B cell (primary cell): ENCODE measurements around the gene CT83. TPM values are rescaled to one million over a fixed set of nuclear protein-coding genes. Genes with fewer than 3 reads are reported as not detected.

Experiments
- ATAC-seq: fragments of 200-7000 bp; cut with Tn5 transposase; one replicate; pipeline ENCODE4 v1.10.0; 2021; ENCODE audit warnings: low read depth, mild to moderate bottlenecking, moderate number of reproducible peaks, moderate library complexity
- CTCF ChIA-PET: fragments of 350-600 bp; sonication (Branson Sonifier 250); formaldehyde crosslinking; loops from one replicate; lab custom pipeline; 2021; ENCODE audit warnings: antibody characterized with exemption, inconsistent platforms; lab: Charles Lee
- POLR2A ChIA-PET: fragments of 350-600 bp; sonication (Branson Sonifier 250); formaldehyde crosslinking; loops from one replicate; lab custom pipeline; 2021; ENCODE audit warnings: antibody characterized with exemption; lab: Charles Lee
- DNase-seq: peaks from one replicate; pipeline ENCODE4 v3.0.0; 2013
- H2AFZ ChIP-seq: 2 replicates; pipeline ENCODE4 v1.6.1; 2012; ENCODE audit warnings: mild to moderate bottlenecking, low read depth, low read length; ENCODE audit not compliant: insufficient read depth, poor library complexity, severe bottlenecking
- H3K27ac ChIP-seq, 2 donors: 1 replicate in 1 of 2; 2 replicates in 1 of 2; pipeline ENCODE4 v1.5.1; 2012 to 2013; ENCODE audit warnings: low read length in 2 of 2, mild to moderate bottlenecking in 2 of 2, moderate library complexity in 1 of 2
- H3K27me3 ChIP-seq, 4 experiments: fragments of 200-600 bp in 1 of 4; sonication (generic) in 1 of 4; replicated peaks in 1 of 4; 1 replicate in 2 of 4; 2 replicates in 2 of 4; pipeline versions ENCODE4 v1.6.1 to v1.7.0; 2013 to 2016; ENCODE audit warnings: low read length in 3 of 4, mild to moderate bottlenecking in 2 of 4, mixed read lengths in 1 of 4, moderate library complexity in 1 of 4; ENCODE audit not compliant: insufficient read depth in 4 of 4, control insufficient read depth in 3 of 4; ENCODE audit errors: control extremely low read depth in 1 of 4
- H3K36me3 ChIP-seq, 2 experiments: replicated peaks in 1 of 2; 1 replicate in 1 of 2; 2 replicates in 1 of 2; pipeline versions ENCODE4 v1.6.1 to v1.7.1; 2013; ENCODE audit warnings: low read length in 1 of 2; ENCODE audit not compliant: insufficient read depth in 2 of 2, control insufficient read depth in 1 of 2; ENCODE audit errors: control extremely low read depth in 1 of 2, extremely low read depth in 1 of 2
- H3K4me1 ChIP-seq, 2 donors: fragments of 200-600 bp in 1 of 2; sonication (generic) in 1 of 2; 1 replicate in 1 of 2; 2 replicates in 1 of 2; pipeline versions ENCODE4 v1.5.1 to v1.6.1; 2013 to 2017; ENCODE audit warnings: low read length in 2 of 2; ENCODE audit not compliant: control insufficient read depth in 2 of 2, insufficient read depth in 2 of 2
- H3K4me2 ChIP-seq: replicated peaks from 2 replicates; pipeline ENCODE3; 2012; ENCODE audit warnings: mild to moderate bottlenecking, low read depth, low read length; ENCODE audit not compliant: poor library complexity, severe bottlenecking
- H3K4me3 ChIP-seq, 5 experiments: fragments of 200-600 bp in 1 of 5; sonication (generic) in 1 of 5; 1 replicate in 3 of 5; 2 replicates in 2 of 5; pipeline versions ENCODE4 v1.5.1 to v1.7.0; 2011 to 2016; ENCODE audit warnings: low read length in 4 of 5, mild to moderate bottlenecking in 4 of 5, low read depth in 2 of 5, control low read depth in 1 of 5, moderate library complexity in 1 of 5; ENCODE audit not compliant: insufficient read depth in 1 of 5; ENCODE audit errors: control extremely low read depth in 1 of 5, extremely low read depth in 1 of 5
- H3K79me2 ChIP-seq: fragments of 200-600 bp; sonication (generic); one replicate; pipeline ENCODE4 v1.6.0; 2016; ENCODE audit warnings: low read length; ENCODE audit not compliant: control insufficient read depth, insufficient read depth
- H3K9ac ChIP-seq: fragments of 200-600 bp; sonication (generic); 2 replicates; pipeline ENCODE4 v1.6.1; 2017; ENCODE audit warnings: mild to moderate bottlenecking, low read length, moderate library complexity
- H3K9me3 ChIP-seq, 3 donors: one replicate each; pipeline versions ENCODE4 v1.6.1 to v1.7.1; 2013; ENCODE audit warnings: low read length in 2 of 3; ENCODE audit not compliant: control insufficient read depth in 2 of 3, insufficient read depth in 1 of 3; ENCODE audit errors: control extremely low read depth in 1 of 3
- H4K20me1 ChIP-seq: 2 replicates; pipeline ENCODE4 v1.6.0; 2012; ENCODE audit warnings: mild to moderate bottlenecking, low read length; ENCODE audit not compliant: insufficient read depth, control insufficient read depth, poor library complexity, severe bottlenecking
- H3K27ac Mint-ChIP-seq: one replicate; pipeline ENCODE4 v1.8.0; 2021; ENCODE audit warnings: mixed read lengths
- H3K27me3 Mint-ChIP-seq: one replicate; pipeline ENCODE4 v1.8.0; 2021; ENCODE audit warnings: mixed read lengths
- H3K4me1 Mint-ChIP-seq: one replicate; pipeline ENCODE4 v1.8.0; 2021; ENCODE audit warnings: mixed read lengths
- H3K4me3 Mint-ChIP-seq: one replicate; pipeline ENCODE4 v1.8.0; 2021; ENCODE audit warnings: mixed read lengths
- H3K9me3 Mint-ChIP-seq: one replicate; pipeline ENCODE4 v1.8.0; 2022; ENCODE audit warnings: mixed read lengths; ENCODE audit not compliant: insufficient read depth
- CTCF ChIP-seq: fragments of 200-600 bp; IDR thresholded peaks from one replicate; pipeline ENCODE4 v1.8.0; 2022; ENCODE audit warnings: antibody characterized with exemption, mild to moderate bottlenecking
- EZH2 ChIP-seq: IDR thresholded peaks from 2 replicates; pipeline ENCODE4 v1.6.1; 2012; ENCODE audit warnings: borderline replicate concordance, low read depth, mild to moderate bottlenecking, moderate library complexity, low read length; ENCODE audit not compliant: insufficient read depth, poor library complexity, severe bottlenecking
- WGBS: methylation state at CpG from one replicate; pipeline ENCODE4 v1.1.5; 2013; ENCODE audit warnings: missing lambda C conversion rate; ENCODE audit not compliant: insufficient coverage; 5-methylcytosine and 5-hydroxymethylcytosine counted together
- intact Hi-C: fragments of 100-400 bp; cut with micrococcal nuclease; formaldehyde crosslinking; loops from one replicate; pipeline ENCODE4 v1.10.0; 2022
- polyA plus RNA-seq: library from polyadenylated mRNA; depleted of rRNA; stranded (reverse); fragments of >200 nt; gene quantifications from 2 replicates; pipeline ENCODE4 v1.2.3, GENCODE V29; 2012
- total RNA-seq, 2 donors: library from RNA; stranded (reverse); fragments of 120-200 nt in 1 of 2; gene quantifications; 1 replicate in 1 of 2; 2 replicates in 1 of 2; pipeline versions ENCODE4 v1.2.3 to v1.2.4, GENCODE V29; 2013 to 2022

Gene CT83
- total and polyA plus RNA-seq, 2 donors (not counting 1 experiment from before 2014, with no cell fraction given) = not detected

- intact Hi-C loops = no loop called here
- no peak for TF ChIP-seq EZH2
- TF ChIP-seq CTCF = no peak
- H2AFZ ChIP-seq = no peak overlapping the region
- no peak for ATAC-seq
- no peaks in the 10 kb centered on the region for H4K20me1 ChIP-seq
- no peaks in the 10 kb centered on the region for H3K9me3 ChIP-seq
- H3K27ac ChIP-seq = no peak overlapping the region
- H3K36me3 ChIP-seq = no peaks in the 10 kb centered on the region
- Mint-ChIP-seq H3K27ac (no peak overlapping the region), H3K4me3 (no peak overlapping the region), H3K27me3 (no peaks in the 10 kb centered on the region), H3K4me1 (no peaks in the 10 kb centered on the region), H3K9me3 (no peaks in the 10 kb centered on the region)
- POLR2A ChIA-PET = no interaction called here
- H3K9ac ChIP-seq = no peak overlapping the region
- DNase-seq = no peak
- no peaks in the 10 kb centered on the region for H3K79me2 ChIP-seq
- no peaks in the 10 kb centered on the region for H3K4me1 ChIP-seq
- CTCF ChIA-PET = interaction anchor here (0.6 kb wide), 1 partner anchor 470 kb away, joined by 3 read pairs; no protein-coding TSS in a partner anchor
- H3K4me3 ChIP-seq = no peak overlapping the region
- no CpG with 5 or more reads among the region's 1 CpG for WGBS
- no peak overlapping the region for H3K4me2 ChIP-seq
- H3K27me3 ChIP-seq = no peaks in the 10 kb centered on the region
Observed at GRCh38 chrX:116417214-116417613, 45.6 kb downstream of the CT83 start.

- Histone ChIP-seq H3K27me3 (no peaks in the 10 kb centered on the region), H3K4me3 (no peak overlapping the region), H3K4me2 (no peak overlapping the region), H3K36me3 (no peaks in the 10 kb centered on the region), H3K27ac (no peak overlapping the region), H4K20me1 (no peaks in the 10 kb centered on the region), H3K4me1 (no peaks in the 10 kb centered on the region), H3K79me2 (no peaks in the 10 kb centered on the region), H2AFZ (no peak overlapping the region), H3K9ac (no peak overlapping the region), H3K9me3 (no peaks in the 10 kb centered on the region)
- intact Hi-C loops = no loop called here
- WGBS = no CpG with 5 or more reads among the region's 1 CpG
- no peak overlapping the region for H3K27ac Mint-ChIP-seq
- ATAC-seq = no peak
- H3K4me1 Mint-ChIP-seq = no peaks in the 10 kb centered on the region
- CTCF ChIA-PET = no interaction called here
- H3K27me3 Mint-ChIP-seq = no peaks in the 10 kb centered on the region
- TF ChIP-seq EZH2 (no peak), CTCF (no peak)
- H3K9me3 Mint-ChIP-seq = no peaks in the 10 kb centered on the region
- no peak overlapping the region for H3K4me3 Mint-ChIP-seq
- POLR2A ChIA-PET = no interaction called here
- no peak for DNase-seq
Observed at GRCh38 chrX:116413273-116413672, 49.5 kb downstream of the CT83 start.

Other genes with a start within 250 kb of the CT83 start
- not detected in 2 replicates for gene SLC6A14, start 26.4 kb downstream of the CT83 start, total RNA-seq
- gene SLC6A14, start 26.4 kb downstream of the CT83 start, polyA plus RNA-seq = not detected in 2 replicates